ENCODE results near the gene DCBLD1.

DNA sequence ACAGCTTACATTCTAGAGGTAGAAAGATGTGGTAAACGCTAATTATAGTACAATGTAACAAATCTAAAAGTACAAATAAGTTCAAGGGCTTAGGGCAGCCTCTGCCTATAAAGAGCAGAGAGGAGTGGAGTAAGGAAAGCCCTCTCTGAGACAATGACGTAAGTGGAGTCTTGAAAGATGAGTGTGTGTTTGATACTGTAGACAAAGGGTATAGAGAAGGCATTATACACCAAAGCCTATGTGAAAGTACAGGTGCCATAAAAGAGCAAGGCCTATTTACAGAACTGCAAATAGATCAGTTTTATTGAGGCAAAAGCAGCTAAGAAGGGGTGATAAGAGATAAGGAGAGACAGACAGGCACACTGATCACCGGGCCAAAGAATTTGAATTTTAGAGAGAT lies 108.9 kb downstream of the DCBLD1 start:
- TF ChIP-seq, protein P1, sequence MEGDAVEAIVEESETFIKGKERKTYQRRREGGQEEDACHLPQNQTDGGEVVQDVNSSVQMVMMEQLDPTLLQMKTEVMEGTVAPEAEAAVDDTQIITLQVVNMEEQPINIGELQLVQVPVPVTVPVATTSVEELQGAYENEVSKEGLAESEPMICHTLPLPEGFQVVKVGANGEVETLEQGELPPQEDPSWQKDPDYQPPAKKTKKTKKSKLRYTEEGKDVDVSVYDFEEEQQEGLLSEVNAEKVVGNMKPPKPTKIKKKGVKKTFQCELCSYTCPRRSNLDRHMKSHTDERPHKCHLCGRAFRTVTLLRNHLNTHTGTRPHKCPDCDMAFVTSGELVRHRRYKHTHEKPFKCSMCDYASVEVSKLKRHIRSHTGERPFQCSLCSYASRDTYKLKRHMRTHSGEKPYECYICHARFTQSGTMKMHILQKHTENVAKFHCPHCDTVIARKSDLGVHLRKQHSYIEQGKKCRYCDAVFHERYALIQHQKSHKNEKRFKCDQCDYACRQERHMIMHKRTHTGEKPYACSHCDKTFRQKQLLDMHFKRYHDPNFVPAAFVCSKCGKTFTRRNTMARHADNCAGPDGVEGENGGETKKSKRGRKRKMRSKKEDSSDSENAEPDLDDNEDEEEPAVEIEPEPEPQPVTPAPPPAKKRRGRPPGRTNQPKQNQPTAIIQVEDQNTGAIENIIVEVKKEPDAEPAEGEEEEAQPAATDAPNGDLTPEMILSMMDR (conservative IDR thresholded peaks at IDR 0.05; ENCODE audit: low read length), result no peak
- TF ChIP-seq EZH2phosphoT487 (IDR thresholded peaks at IDR 0.05; ENCODE audit: borderline replicate concordance, low read depth, low read length), result no peak
